CD14-positive monocyte (primary cell): ENCODE data around the gene TMEM198. TPM values are rescaled to one million over a fixed set of nuclear protein-coding genes. Genes with fewer than 3 reads are reported as not detected.

Source experiments
- DNase-seq, 3 donors: peaks; one replicate each; pipeline ENCODE4 v3.0.0-alpha.2; 2011 to 2022
- H2AFZ ChIP-seq: 2 replicates; pipeline ENCODE4 v1.6.0; 2012; ENCODE audit warnings: mild to moderate bottlenecking, low read depth, low read length, inconsistent platforms; ENCODE audit not compliant: insufficient read depth, poor library complexity, severe bottlenecking
- H3K27ac ChIP-seq, 2 donors: 1 replicate in 1 of 2; 2 replicates in 1 of 2; pipeline ENCODE4 v1.5.1; 2012 to 2013; ENCODE audit warnings: low read length in 2 of 2, control low read depth in 1 of 2, inconsistent platforms in 1 of 2, low read depth in 1 of 2, mild to moderate bottlenecking in 1 of 2
- H3K27me3 ChIP-seq, 2 donors: one replicate each; pipeline versions ENCODE4 v1.6.0 to v1.6.1; 2011 to 2013; ENCODE audit warnings: low read length in 2 of 2; ENCODE audit not compliant: control insufficient read depth in 2 of 2, insufficient read depth in 2 of 2
- H3K36me3 ChIP-seq, 2 donors: replicated peaks in 1 of 2; 1 replicate in 1 of 2; 2 replicates in 1 of 2; pipeline versions ENCODE4 v1.5.1 to v1.6.1; 2012 to 2013; ENCODE audit warnings: low read length in 2 of 2, control low read depth in 1 of 2, inconsistent platforms in 1 of 2, mild to moderate bottlenecking in 1 of 2; ENCODE audit not compliant: insufficient read depth in 2 of 2, control insufficient read depth in 1 of 2
- H3K4me1 ChIP-seq, 2 donors: 1 replicate in 1 of 2; 2 replicates in 1 of 2; pipeline versions ENCODE4 v1.5.1 to v1.6.1; 2012 to 2013; ENCODE audit warnings: low read length in 2 of 2, control low read depth in 1 of 2, inconsistent platforms in 1 of 2, mild to moderate bottlenecking in 1 of 2, moderate library complexity in 1 of 2; ENCODE audit not compliant: insufficient read depth in 2 of 2, control insufficient read depth in 1 of 2
- H3K4me2 ChIP-seq: replicated peaks from 2 replicates; pipeline ENCODE3; 2012; ENCODE audit warnings: low read length, moderate library complexity, mild to moderate bottlenecking; ENCODE audit not compliant: poor library complexity, severe bottlenecking; ENCODE audit errors: extremely low read depth
- H3K4me3 ChIP-seq, 3 experiments: fragments of 200-600 bp in 1 of 3; sonication (generic) in 1 of 3; replicated peaks in 1 of 3; 1 replicate in 2 of 3; 2 replicates in 1 of 3; pipeline ENCODE4 v1.5.1; 2011 to 2013; ENCODE audit warnings: low read length in 3 of 3, mild to moderate bottlenecking in 3 of 3, control low read depth in 2 of 3, low read depth in 2 of 3, inconsistent platforms in 1 of 3, moderate library complexity in 1 of 3
- H3K79me2 ChIP-seq: 2 replicates; pipeline ENCODE4 v1.6.0; 2012; ENCODE audit warnings: mild to moderate bottlenecking, control low read depth, inconsistent platforms, low read length, moderate library complexity; ENCODE audit not compliant: insufficient read depth
- H3K9ac ChIP-seq: 2 replicates; pipeline ENCODE4 v1.6.0; 2017; ENCODE audit warnings: low read length, mild to moderate bottlenecking; ENCODE audit not compliant: insufficient read depth, poor library complexity, severe bottlenecking
- H3K9me3 ChIP-seq, 2 donors: replicated peaks in 1 of 2; 1 replicate in 1 of 2; 2 replicates in 1 of 2; pipeline versions ENCODE4 v1.5.1 to v1.6.1; 2012 to 2013; ENCODE audit warnings: low read length in 2 of 2, control low read depth in 1 of 2; ENCODE audit not compliant: control insufficient read depth in 1 of 2, insufficient read depth in 1 of 2
- H4K20me1 ChIP-seq: 2 replicates; pipeline ENCODE4 v1.6.0; 2012; ENCODE audit warnings: mild to moderate bottlenecking, low read length, control low read depth, moderate library complexity; ENCODE audit not compliant: insufficient read depth
- H3K27ac Mint-ChIP-seq, 7 donors: one replicate each; pipeline ENCODE4 v1.8.0; 2020; ENCODE audit warnings: mild to moderate bottlenecking in 7 of 7, mixed read lengths in 7 of 7, moderate library complexity in 6 of 7, inconsistent platforms in 2 of 7
- H3K27me3 Mint-ChIP-seq, 3 donors: one replicate each; pipeline ENCODE4 v1.8.0; 2021 to 2022; ENCODE audit warnings: low read depth in 3 of 3, mild to moderate bottlenecking in 3 of 3, mixed read lengths in 3 of 3, moderate library complexity in 3 of 3, inconsistent platforms in 1 of 3
- H3K36me3 Mint-ChIP-seq, 2 donors: one replicate each; pipeline ENCODE4 v1.8.0; 2020; ENCODE audit warnings: mixed read lengths in 2 of 2, inconsistent platforms in 1 of 2, mild to moderate bottlenecking in 1 of 2
- H3K4me1 Mint-ChIP-seq: one replicate; pipeline ENCODE4 v1.8.0; 2020; ENCODE audit warnings: mild to moderate bottlenecking, mixed read lengths
- H3K4me3 Mint-ChIP-seq, 2 donors: one replicate each; pipeline ENCODE4 v1.8.0; 2020; ENCODE audit warnings: mild to moderate bottlenecking in 2 of 2, mixed read lengths in 2 of 2, moderate library complexity in 1 of 2
- H3K9me3 Mint-ChIP-seq, 7 donors: one replicate each; pipeline ENCODE4 v1.8.0; 2020 to 2022; ENCODE audit warnings: mixed read lengths in 7 of 7, mild to moderate bottlenecking in 6 of 7, moderate library complexity in 6 of 7, inconsistent platforms in 2 of 7
- CTCF ChIP-seq: fragments of 200-600 bp; IDR thresholded peaks from one replicate; pipeline ENCODE4 v1.8.0; 2022; ENCODE audit warnings: antibody characterized with exemption, mild to moderate bottlenecking
- WGBS: methylation state at CpG from one replicate; pipeline ENCODE4 v1.1.5; 2013; ENCODE audit warnings: missing lambda C conversion rate; ENCODE audit not compliant: insufficient coverage; 5-methylcytosine and 5-hydroxymethylcytosine counted together
- intact Hi-C, 2 donors: fragments of 100-400 bp; cut with micrococcal nuclease; formaldehyde crosslinking; loops; one replicate each; pipeline versions ENCODE4 v1.15.0 to v1.15.1; 2023
- polyA plus RNA-seq, 3 donors: library from polyadenylated mRNA; depleted of rRNA in 1 of 3; unstranded in 2 of 3; stranded (reverse) in 1 of 3; fragments of 300-500 nt in 2 of 3; fragments of >200 nt in 1 of 3; fragmentation: Illumina TruSeq in 2 of 3; gene quantifications; 1 replicate in 2 of 3; 2 replicates in 1 of 3; pipeline ENCODE4 v1.2.3, GENCODE V29; 2012 to 2021

The TMEM198 gene
- polyA plus RNA-seq, 3 donors = not detected

DNA sequence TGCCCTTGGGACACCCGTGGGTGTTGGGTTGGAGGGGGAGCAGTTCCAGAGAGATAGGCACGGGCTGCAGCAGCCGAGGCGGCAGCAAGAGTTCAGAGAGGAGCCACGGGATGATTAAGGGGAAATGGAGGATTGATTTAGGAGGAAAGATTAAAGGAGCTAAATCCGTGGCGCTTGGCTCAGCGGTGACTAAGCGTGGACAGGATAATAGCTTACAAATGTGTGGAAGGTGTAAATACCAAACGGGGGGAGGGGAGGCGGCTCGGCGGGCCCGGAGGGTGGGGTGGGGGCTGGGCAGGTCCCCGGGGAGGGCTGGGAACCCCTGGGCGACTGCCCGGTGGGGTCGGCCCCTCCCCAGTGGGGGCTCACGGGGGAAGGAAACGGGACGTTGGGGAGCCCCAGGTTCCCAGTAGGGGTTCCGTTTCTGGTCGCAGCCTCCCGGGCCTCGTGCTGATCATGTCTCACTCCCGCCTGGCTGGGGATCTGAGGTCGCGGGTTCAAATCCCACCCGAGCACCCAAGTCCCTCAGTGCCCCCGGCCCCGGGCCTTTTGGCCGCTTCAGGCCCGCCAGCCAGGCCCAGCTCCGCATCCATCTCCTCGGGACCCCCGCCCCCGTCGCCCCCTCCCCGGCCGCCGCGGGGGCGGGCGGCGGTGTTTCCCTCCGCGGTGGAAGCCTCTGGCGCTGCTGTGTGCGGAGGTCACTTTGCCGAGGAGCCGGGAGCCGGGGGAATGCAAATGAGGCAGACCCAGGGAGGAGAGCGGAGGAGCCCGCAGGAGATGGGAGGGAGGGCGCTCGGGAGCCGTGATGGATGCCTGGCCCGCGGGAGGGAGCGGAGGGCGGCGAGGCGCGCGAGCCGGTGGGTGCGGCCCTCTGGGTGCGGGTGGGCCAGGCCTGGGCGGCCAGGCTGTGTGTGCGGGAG lies 21.5 kb upstream of the TMEM198 start:
- Histone ChIP-seq H3K27ac (no peak overlapping the region), H3K4me1 (no peaks in the 10 kb centered on the region), H2AFZ (no peak overlapping the region), H3K79me2 (no peaks in the 10 kb centered on the region), H4K20me1 (no peaks in the 10 kb centered on the region), H3K4me3 (no peak overlapping the region), H3K4me2 (no peak overlapping the region), H3K9ac (no peak overlapping the region), H3K27me3 (peaks cover 40 to 78% of the 10 kb centered on the region in 2 donors), H3K9me3 (peaks cover 0 to 14% of the 10 kb centered on the region in 2 donors), H3K36me3 (no peaks in the 10 kb centered on the region)
- H3K27ac Mint-ChIP-seq = no peak overlapping the region
- H3K9me3 Mint-ChIP-seq = peaks cover 0 to 7% (median 2%) of the 10 kb centered on the region in 7 donors
- peaks cover 2% of the 10 kb centered on the region for H3K4me1 Mint-ChIP-seq
- peak overlapping the region in 1 of 2 donors; percentile 76 for H3K4me3 Mint-ChIP-seq
- no peak for TF ChIP-seq CTCF
- H3K27me3 Mint-ChIP-seq = peaks cover 65 to 88% (median 73%) of the 10 kb centered on the region in 3 donors
- no peak for DNase-seq
- intact Hi-C loops = no loop called here
- H3K36me3 Mint-ChIP-seq = peaks cover 0 to 6% of the 10 kb centered on the region in 2 donors
- 2% methylated on average over 51 of the region's 70 CpGs for WGBS

GRCh38 chr2:219523031-219523671 lies 20.7 kb upstream of the TMEM198 start:
- H3K4me2 ChIP-seq = no peak overlapping the region
- H3K4me3 Mint-ChIP-seq = peak overlapping the region in 1 of 2 donors; percentile 82
- no peaks in the 10 kb centered on the region for H3K4me1 ChIP-seq
- peaks cover 43 to 76% of the 10 kb centered on the region in 2 donors for H3K27me3 ChIP-seq
- peaks cover 0 to 14% of the 10 kb centered on the region in 2 donors for H3K9me3 ChIP-seq
- H3K27ac Mint-ChIP-seq = no peak overlapping the region
- H2AFZ ChIP-seq = no peak overlapping the region
- no peaks in the 10 kb centered on the region for H3K36me3 ChIP-seq
- WGBS = 12% methylated on average over 9 of the region's 24 CpGs
- intact Hi-C loops = no loop called here
- no peak for TF ChIP-seq CTCF
- H3K9me3 Mint-ChIP-seq = peaks cover 0 to 7% (median 2%) of the 10 kb centered on the region in 7 donors
- H3K9ac ChIP-seq = no peak overlapping the region
- H3K4me3 ChIP-seq = no peak overlapping the region
- no peak for DNase-seq
- H4K20me1 ChIP-seq = no peaks in the 10 kb centered on the region
- no peak overlapping the region for H3K27ac ChIP-seq
- peaks cover 2% of the 10 kb centered on the region for H3K4me1 Mint-ChIP-seq
- peaks cover 63 to 87% (median 78%) of the 10 kb centered on the region in 3 donors for H3K27me3 Mint-ChIP-seq
- H3K79me2 ChIP-seq = no peaks in the 10 kb centered on the region
- H3K36me3 Mint-ChIP-seq = peaks cover 0 to 6% of the 10 kb centered on the region in 2 donors
